ENCODE data around the gene SCARB2.
"Not testable (repeated sequence)": the region's sequence is repeated elsewhere in the genome, so short reads cannot be mapped to it uniquely, and the experiment has no call there.

The SCARB2 gene

GRCh38 chr4:76252271-76252653 lies 38.6 kb upstream of the SCARB2 start:
- DNase-seq: no peak
- Mint-ChIP-seq H3K27me3 (ENCODE audit: low read depth, poor library complexity) (peaks cover 69% of the 10 kb centered on the region), H3K4me3 (peak overlapping the region; percentile 79), H3K9me3 (no peaks in the 10 kb centered on the region), H3K27ac (no peak overlapping the region), H3K36me3 (ENCODE audit: low read depth) (no peaks in the 10 kb centered on the region), H3K4me1 (peaks cover 15% of the 10 kb centered on the region)
- TF ChIP-seq, protein P1, sequence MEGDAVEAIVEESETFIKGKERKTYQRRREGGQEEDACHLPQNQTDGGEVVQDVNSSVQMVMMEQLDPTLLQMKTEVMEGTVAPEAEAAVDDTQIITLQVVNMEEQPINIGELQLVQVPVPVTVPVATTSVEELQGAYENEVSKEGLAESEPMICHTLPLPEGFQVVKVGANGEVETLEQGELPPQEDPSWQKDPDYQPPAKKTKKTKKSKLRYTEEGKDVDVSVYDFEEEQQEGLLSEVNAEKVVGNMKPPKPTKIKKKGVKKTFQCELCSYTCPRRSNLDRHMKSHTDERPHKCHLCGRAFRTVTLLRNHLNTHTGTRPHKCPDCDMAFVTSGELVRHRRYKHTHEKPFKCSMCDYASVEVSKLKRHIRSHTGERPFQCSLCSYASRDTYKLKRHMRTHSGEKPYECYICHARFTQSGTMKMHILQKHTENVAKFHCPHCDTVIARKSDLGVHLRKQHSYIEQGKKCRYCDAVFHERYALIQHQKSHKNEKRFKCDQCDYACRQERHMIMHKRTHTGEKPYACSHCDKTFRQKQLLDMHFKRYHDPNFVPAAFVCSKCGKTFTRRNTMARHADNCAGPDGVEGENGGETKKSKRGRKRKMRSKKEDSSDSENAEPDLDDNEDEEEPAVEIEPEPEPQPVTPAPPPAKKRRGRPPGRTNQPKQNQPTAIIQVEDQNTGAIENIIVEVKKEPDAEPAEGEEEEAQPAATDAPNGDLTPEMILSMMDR (IDR thresholded peaks at IDR 0.05): no peak

DNA sequence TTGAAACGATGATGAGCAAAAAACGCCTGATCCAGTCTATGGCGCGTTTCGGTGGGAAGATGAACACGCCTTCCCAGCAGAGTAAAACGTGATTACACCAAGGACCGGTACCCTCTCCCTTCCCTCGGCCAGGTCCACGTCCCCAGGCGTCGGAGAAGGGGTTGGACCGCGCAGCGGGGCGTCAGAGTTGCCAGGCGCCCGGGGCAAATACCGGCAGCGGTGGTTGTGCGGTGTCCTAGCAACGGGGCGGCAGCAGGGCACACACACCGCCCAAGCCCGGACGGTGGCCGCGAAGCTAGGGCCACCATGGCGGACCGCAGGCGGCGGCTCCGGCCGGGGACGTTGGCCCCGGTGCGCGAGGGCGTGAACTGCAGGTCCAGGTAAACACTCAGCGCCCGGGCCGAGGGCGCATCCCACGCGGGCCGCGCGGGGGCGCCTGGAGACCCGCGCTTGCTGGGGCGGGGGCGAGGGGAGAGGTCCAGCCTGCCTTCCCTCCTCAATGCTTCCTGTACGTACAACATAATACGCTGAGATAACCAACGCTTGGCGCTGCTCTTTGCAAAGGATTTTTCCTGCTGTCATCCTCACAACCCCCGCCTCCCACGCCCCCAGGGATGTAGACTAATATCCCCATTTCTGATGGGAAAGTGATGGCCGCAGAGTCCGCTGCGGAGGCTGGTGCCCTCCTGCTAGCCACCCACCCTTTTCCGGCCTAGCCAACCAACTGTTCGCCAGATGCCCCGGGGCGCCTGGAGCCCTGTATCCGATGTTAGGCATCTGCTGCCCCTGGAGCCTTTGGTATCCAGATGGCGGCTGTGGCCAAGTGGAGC lies 38.0 kb upstream of the SCARB2 start, which contains the start of gene FAM47E:
Gene FAM47E, plus strand, starts transcription at position 281 of the 830 bp plus-strand sequence. Its CDS starts 26 bp downstream, at position 307.
- Mint-ChIP-seq H3K9me3 (no peaks in the 10 kb centered on the region), H3K27ac (no peak within 1 kb of the TSS), H3K27me3 (ENCODE audit: low read depth, poor library complexity) (peaks cover 70% of the 10 kb centered on the region)

GRCh38 chr4:76250962-76251361 lies 37.3 kb upstream of the SCARB2 start:
- Mint-ChIP-seq H3K27ac (no peak overlapping the region), H3K4me3 (peak overlapping the region; percentile 86), H3K9me3 (no peaks in the 10 kb centered on the region), H3K27me3 (ENCODE audit: low read depth, poor library complexity) (peaks cover 77% of the 10 kb centered on the region), H3K4me1 (peaks cover 6% of the 10 kb centered on the region), H3K36me3 (ENCODE audit: low read depth) (no peaks in the 10 kb centered on the region)
- no peak for DNase-seq
- TF ChIP-seq, protein P1 (IDR thresholded peaks at IDR 0.05): no peak

More for the DNA sequence above, 38.0 kb upstream of the SCARB2 start, which contains the start of gene FAM47E:
- Mint-ChIP-seq H3K4me3 (peak within 1 kb of the TSS; percentile 86), H3K4me1 (peaks cover 12% of the 10 kb centered on the region), H3K36me3 (ENCODE audit: low read depth) (no peaks in the 10 kb centered on the region)
- DNase-seq: peak; percentile 81
- TF ChIP-seq, protein P1 (IDR thresholded peaks at IDR 0.05): peak; percentile 20

GRCh38 chr4:76246852-76247251 lies 33.2 kb upstream of the SCARB2 start:
- peaks cover 6% of the 10 kb centered on the region for H3K4me1 Mint-ChIP-seq
- H3K36me3 Mint-ChIP-seq (ENCODE audit: low read depth): no peaks in the 10 kb centered on the region

DNA sequence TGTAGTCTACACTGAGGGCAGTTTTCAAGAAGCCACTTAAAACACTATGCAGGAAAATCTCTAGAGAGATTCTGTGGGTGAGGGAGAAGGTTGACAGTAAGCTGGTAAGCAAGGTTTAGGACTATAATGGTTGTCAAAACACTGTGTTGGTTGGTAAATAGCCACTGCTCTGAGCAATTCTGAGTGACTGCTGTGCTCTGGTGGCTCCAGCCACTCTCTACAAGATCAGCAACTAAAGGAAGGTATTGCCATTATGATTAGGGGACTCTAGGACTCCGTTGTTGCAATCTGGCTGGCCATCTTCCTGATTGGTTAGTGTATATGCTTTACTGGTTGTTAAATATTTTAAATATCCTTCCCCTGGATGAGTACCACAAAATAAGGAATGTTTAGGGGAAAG lies 32.4 kb upstream of the SCARB2 start:
- no peak overlapping the region for H3K27ac Mint-ChIP-seq
- peaks cover 1% of the 10 kb centered on the region for H3K4me1 Mint-ChIP-seq
- peaks cover 52% of the 10 kb centered on the region for H3K27me3 Mint-ChIP-seq (ENCODE audit: low read depth, poor library complexity)
- no peak for DNase-seq
- no peak overlapping the region for H3K4me3 Mint-ChIP-seq
- H3K36me3 Mint-ChIP-seq (ENCODE audit: low read depth): peaks cover under 1% of the 10 kb centered on the region
- peaks cover 6% of the 10 kb centered on the region for H3K9me3 Mint-ChIP-seq
- TF ChIP-seq, protein P1 (IDR thresholded peaks at IDR 0.05): no peak

More at GRCh38 chr4:76246852-76247251, 33.2 kb upstream of the SCARB2 start:
- Mint-ChIP-seq H3K27ac (no peak overlapping the region), H3K27me3 (ENCODE audit: low read depth, poor library complexity) (peaks cover 55% of the 10 kb centered on the region), H3K9me3 (peaks cover 1% of the 10 kb centered on the region), H3K4me3 (no peak overlapping the region)
- TF ChIP-seq, protein P1 (IDR thresholded peaks at IDR 0.05): no peak
- DNase-seq: no peak

DNA sequence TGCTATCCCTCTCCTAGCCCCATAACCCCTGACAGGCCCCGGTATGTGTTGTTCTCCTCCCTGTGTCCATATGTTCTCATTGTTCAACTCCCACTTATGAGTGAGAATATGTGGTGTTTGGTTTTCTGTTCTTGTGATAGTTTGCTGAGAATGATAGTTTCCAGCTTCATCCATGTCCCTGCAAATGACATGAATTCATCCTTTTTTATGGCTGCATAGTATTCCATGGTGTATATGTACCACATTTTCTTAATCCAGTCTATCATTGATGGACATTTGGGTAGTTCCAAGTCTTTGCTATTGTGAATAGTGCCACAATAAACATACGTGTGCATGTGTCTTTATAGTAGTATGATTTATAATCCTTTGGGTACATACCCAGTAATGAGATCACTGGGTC lies 30.3 kb upstream of the SCARB2 start:
- H3K27me3 Mint-ChIP-seq (ENCODE audit: low read depth, poor library complexity): peaks cover 30% of the 10 kb centered on the region
- not testable (repeated sequence) for DNase-seq; H3K27ac Mint-ChIP-seq; H3K36me3 Mint-ChIP-seq (ENCODE audit: low read depth); H3K4me1 Mint-ChIP-seq; H3K4me3 Mint-ChIP-seq
- peaks cover 24% of the 10 kb centered on the region for H3K9me3 Mint-ChIP-seq

Measured in nephron progenitor cell (in vitro differentiated cells).